C4-2B (cell line): ENCODE data around the gene LRMDA.

Experiments used
- H3K27ac ChIP-seq: fragments of 450-650 bp; 2 replicates; pipeline ENCODE4 v1.5.1; 2017
- ZFX ChIP-seq: fragments of 450-650 bp; IDR thresholded peaks from 2 replicates; pipeline ENCODE4 v1.6.1; 2017
- TF ChIP-seq, protein P1 (sequence below): fragments of 450-650 bp; conservative IDR thresholded peaks from 2 replicates; pipeline ENCODE4 v1.5.1; 2017; ENCODE audit warnings: mild to moderate bottlenecking

The LRMDA gene

DNA sequence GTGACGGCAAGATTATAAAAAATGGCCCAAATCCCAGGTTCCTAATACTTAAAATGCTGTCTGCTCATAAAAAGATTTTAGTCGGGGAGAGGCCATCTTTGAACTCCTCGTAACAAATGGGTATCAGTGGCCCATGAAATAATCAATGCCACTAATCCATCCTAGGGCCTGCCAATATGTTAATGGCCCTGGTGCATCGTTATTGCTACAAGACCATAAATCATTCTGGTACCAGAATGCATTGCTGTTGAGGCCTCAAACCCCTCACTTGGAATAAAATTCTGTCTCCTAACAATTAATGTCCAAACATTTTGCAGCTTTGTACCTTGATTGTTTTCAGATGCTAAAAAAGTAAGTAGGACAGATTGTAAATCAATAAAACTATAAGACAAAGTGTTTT, 290.6 kb downstream of the LRMDA start:
- no peak overlapping the region for H3K27ac ChIP-seq
- no peak for TF ChIP-seq ZFX

DNA sequence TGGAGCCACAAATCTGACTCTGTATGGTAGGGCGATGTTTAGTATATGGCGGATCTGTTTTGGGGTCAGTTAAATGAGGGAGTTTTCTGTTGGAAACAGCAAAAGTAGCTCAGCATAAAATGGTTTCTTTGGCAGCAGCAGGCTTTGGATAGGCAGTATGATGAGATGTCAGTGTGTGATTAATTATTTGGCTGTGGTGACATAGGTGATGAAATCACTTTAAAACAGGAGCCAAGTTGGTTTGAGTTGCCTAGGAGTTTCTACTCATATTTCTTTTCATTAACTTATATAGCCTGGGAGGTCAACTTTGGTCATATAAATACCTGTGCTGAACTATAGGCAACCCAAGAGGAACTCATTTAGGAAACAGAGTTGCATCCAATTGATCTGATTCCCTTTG, 291.2 kb downstream of the LRMDA start:
- no peak for TF ChIP-seq ZFX
- TF ChIP-seq, protein P1, sequence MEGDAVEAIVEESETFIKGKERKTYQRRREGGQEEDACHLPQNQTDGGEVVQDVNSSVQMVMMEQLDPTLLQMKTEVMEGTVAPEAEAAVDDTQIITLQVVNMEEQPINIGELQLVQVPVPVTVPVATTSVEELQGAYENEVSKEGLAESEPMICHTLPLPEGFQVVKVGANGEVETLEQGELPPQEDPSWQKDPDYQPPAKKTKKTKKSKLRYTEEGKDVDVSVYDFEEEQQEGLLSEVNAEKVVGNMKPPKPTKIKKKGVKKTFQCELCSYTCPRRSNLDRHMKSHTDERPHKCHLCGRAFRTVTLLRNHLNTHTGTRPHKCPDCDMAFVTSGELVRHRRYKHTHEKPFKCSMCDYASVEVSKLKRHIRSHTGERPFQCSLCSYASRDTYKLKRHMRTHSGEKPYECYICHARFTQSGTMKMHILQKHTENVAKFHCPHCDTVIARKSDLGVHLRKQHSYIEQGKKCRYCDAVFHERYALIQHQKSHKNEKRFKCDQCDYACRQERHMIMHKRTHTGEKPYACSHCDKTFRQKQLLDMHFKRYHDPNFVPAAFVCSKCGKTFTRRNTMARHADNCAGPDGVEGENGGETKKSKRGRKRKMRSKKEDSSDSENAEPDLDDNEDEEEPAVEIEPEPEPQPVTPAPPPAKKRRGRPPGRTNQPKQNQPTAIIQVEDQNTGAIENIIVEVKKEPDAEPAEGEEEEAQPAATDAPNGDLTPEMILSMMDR = no peak
- H3K27ac ChIP-seq = no peak overlapping the region

DNA sequence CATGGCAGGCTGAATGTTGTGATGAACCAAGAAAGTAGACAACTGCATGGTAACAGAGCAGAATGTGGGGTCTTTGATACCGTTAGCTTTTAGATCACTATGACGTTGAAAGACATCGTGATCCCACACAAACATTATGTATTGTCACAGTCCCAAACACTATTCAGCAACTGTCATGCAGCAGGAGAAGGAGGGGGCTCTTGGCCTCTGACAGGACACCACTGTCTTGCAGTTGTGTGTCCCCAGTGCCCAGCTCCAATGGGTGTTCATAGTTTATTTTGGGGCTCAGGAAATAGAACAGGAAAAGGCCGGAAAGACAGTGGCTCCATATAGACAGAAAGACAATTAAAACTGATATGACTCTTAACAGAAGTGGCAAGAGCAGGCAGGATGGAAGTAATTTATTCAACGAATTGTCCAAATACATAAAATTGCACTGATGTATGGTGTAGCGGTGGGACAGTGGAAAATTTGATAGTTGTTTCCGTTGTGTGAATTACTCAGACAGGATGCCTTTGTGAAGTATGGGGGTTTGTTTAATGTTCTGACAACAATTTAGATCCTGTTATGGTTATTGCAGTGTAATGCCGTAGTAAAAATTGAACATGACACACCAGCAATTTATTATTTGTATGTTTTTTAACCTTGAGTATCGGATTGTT, 292.0 kb downstream of the LRMDA start:
- no peak overlapping the region for H3K27ac ChIP-seq
- TF ChIP-seq, protein P1 = no peak

DNA sequence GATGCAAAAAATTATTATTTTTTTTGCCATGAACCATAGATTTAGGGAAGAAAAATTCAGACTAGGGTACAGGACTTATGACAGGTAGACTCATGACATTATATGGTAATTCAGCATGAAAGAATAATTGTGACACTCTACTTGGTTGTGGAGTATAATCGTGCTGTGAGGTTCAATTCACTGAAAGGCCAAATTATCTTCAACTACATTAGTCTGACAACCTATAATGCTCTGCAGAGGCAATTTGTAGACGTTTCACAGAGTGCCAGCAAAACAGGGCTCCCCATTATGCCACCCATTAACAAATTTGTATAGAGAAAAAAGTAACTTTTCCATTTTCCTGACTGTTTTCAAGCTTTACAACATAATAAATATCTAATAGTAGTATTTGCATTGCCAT, 292.6 kb downstream of the LRMDA start:
- H3K27ac ChIP-seq = no peak overlapping the region
- TF ChIP-seq ZFX = no peak
- TF ChIP-seq, protein P1 = no peak

DNA sequence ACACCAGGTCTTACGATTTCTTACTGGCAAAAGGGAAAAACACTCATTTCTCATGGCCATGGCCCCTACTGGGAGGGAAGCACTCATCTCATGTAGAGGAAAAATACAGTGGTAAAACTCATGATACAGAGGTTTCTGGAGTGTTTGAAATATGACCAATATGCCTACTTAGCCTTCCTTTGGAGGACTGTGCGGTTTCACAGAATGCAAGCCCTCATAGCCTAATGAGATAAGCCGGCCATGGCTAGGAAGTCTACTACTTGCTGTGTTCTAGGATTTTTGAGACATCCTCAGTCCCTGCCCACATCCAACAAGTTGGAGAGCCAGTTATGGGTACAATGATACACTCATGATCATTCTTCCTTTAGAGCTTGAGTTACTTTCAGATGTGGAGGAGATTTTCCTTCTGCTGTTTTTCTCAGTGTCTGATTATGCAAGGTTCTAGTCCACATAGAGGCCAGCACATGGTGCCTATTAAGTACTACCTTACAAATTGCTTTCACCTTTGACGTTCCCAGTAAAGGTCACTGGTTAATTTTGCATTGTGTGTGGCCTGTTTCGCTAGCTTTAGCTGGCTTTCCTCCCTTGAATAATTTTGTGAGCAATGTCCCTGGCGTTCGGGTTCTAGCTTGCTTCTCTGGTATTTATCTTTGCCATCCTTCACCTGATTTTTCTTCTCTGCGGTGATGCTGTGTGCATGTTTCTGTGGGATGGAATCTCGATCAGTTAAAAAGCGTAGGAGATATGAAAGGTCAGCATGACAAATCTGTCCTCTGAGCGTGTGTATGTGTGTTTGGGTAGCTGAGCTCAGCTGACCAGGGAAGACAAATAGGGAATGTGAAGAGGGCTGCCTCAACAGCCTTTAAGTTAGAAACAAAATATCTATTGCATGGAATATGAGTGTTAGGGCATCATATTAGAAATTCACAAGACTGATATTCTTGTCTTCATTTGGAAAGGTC, 295.4 kb downstream of the LRMDA start:
- no peak overlapping the region for H3K27ac ChIP-seq
- TF ChIP-seq ZFX = no peak
- TF ChIP-seq, protein P1 = no peak

DNA sequence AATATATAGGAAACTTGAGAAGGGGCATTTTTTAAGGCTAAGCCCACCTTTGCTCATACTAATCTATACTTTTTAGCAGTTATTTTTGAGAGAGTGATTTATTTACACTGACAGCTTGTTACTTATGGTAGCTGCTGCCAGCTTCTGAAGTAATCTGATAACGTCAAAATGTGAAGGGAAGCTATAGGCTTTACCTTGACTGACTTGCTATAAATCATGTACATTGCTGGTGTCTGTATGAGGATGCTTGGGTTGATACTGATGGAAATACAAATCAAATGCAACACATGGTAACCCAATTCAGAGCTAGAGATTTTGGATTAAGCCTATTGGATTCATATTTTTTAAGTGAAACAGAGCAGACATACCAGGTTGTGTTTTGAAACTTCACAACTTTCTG, 299.4 kb downstream of the LRMDA start:
- TF ChIP-seq, protein P1 = no peak
- no peak for TF ChIP-seq ZFX
- H3K27ac ChIP-seq = no peak overlapping the region

DNA sequence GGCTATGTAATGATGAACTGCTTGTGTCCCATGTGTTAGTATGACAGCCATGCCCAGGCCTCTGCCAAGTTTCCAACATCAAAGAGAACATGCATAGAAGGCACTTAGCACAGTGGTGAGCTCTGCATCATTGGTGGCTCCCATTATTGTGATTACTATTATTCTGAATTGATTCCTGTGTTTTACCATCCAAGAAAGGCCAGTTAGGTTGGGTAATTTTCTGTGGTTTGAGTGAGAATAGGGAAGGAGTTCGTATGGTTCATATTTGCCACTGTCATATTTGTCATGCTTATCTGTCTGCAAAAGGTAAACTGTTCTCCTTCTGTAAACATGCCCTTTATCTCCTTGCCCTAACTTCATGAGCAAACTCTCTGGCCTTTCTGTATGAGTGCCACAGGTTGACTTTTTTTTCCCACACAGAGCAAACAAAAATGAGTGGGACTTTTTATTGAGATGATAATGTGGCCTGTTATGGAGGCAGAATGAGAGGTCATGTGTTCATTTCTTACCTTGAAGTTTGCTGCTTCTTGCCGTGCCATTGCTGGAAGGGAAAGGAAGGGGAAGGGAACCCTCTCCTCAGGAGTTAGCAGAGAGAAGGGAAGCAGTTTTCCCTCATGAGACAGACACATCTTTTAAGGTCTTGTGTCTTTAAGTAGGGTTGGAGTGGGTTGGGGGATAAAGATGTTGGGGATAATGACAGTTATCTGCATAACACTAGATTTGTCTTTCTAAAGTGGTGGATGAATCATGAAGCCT, 301.9 kb downstream of the LRMDA start:
- no peak for TF ChIP-seq ZFX
- TF ChIP-seq, protein P1 = no peak
- peak overlapping the region; percentile 65 for H3K27ac ChIP-seq
